HG03469 (cell line): Measurements from ENCODE around the gene SLCO1B3.
A peak's percentile ranks its signal among the peaks of the same experiment; 100 is the strongest.

Experiments
- ATAC-seq: cut with Tn5 transposase; IDR thresholded peaks from one replicate; pipeline ENCODE4 v1.9.1; 2021; ENCODE audit warnings: mild to moderate bottlenecking, moderate library complexity, moderate number of reproducible peaks; ENCODE audit not compliant: unreplicated experiment

SLCO1B3 gene

GRCh38 chr12:20883288-20883687 lies 72.8 kb downstream of the SLCO1B3 start:
- ATAC-seq: no peak

- ATAC-seq: no peak
These were observed 74.6 kb downstream of the SLCO1B3 start for GRCh38 chr12:20885116-20885515.

- ATAC-seq: no peak
These were observed 75.0 kb downstream of the SLCO1B3 start for GRCh38 chr12:20885552-20885951.

GRCh38 chr12:20917269-20917668 lies 106.8 kb downstream of the SLCO1B3 start:
- ATAC-seq: no peak

GRCh38 chr12:20917819-20918218 lies 107.3 kb downstream of the SLCO1B3 start:
- ATAC-seq: no peak

- no peak for ATAC-seq
These were observed 121.4 kb downstream of the SLCO1B3 start for GRCh38 chr12:20931894-20932293.

- no peak for ATAC-seq
These were observed 136.2 kb downstream of the SLCO1B3 start for GRCh38 chr12:20946732-20947131.

GRCh38 chr12:20950248-20950647 lies 139.7 kb downstream of the SLCO1B3 start:
- peak; percentile 83 for ATAC-seq

- no peak for ATAC-seq
These were observed 152.8 kb downstream of the SLCO1B3 start for GRCh38 chr12:20963303-20963702.

GRCh38 chr12:20963762-20964161 lies 153.3 kb downstream of the SLCO1B3 start:
- no peak for ATAC-seq
